ENCODE measurements around the gene DACH1. TPM values are rescaled to one million over a fixed set of nuclear protein-coding genes. Genes with fewer than 3 reads are reported as not detected.

Gene DACH1
- total RNA-seq, 1 experiment from 2014 or later, result 1.2 TPM

DNA sequence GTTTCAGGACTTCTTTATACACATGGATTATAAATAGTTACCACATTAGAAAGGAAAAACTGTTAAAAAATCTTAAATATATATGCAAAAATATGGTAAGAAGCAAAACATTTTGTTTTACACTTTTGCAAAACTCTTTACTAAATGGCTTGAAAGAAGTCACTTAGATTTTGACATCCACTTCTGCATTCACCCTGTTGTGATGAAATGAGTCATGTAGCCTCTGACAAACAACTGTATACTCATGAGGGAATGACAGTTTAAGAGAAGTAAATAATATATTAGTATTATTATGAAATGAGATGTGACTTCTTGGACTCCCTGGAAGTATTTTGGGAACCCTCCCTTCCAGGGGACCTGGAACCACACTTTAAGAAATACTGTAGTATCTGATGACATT is 275.6 kb downstream of the DACH1 start:
- no peaks in the 10 kb centered on the region for H3K27me3 Mint-ChIP-seq (ENCODE audit: insufficient read depth, unreplicated experiment)
- ChIA-PET CTCF (no interaction called here), POLR2A (no interaction called here)
- no TSS peak for BruUV-seq (replicated peaks)
- H3K4me1 ChIP-seq, result no peaks in the 10 kb centered on the region
- no peak overlapping the region for H3K27ac Mint-ChIP-seq (ENCODE audit: unreplicated experiment)
- H3K36me3 Mint-ChIP-seq (ENCODE audit: insufficient read depth, unreplicated experiment), result no peaks in the 10 kb centered on the region
- intact Hi-C loops (cut with micrococcal nuclease; ENCODE audit: unreplicated experiment), result no loop called here
- H3K4me1 Mint-ChIP-seq (ENCODE audit: low read depth, unreplicated experiment), result no peaks in the 10 kb centered on the region
- H3K36me3 ChIP-seq (ENCODE audit: control insufficient read depth, insufficient read depth, low read length), result no peaks in the 10 kb centered on the region
- no peak overlapping the region for H3K4me3 ChIP-seq (ENCODE audit: low read depth, low read length)
- H3K27me3 ChIP-seq (replicated peaks; ENCODE audit: control insufficient read depth, insufficient read depth, low read length), result no peaks in the 10 kb centered on the region
- DNase-seq, result no peak
- no peaks in the 10 kb centered on the region for H3K9me3 ChIP-seq
- H3K4me3 Mint-ChIP-seq (ENCODE audit: unreplicated experiment), result no peak overlapping the region
- H3K9me3 Mint-ChIP-seq (ENCODE audit: unreplicated experiment), result no peaks in the 10 kb centered on the region
- TF ChIP-seq, protein P1, sequence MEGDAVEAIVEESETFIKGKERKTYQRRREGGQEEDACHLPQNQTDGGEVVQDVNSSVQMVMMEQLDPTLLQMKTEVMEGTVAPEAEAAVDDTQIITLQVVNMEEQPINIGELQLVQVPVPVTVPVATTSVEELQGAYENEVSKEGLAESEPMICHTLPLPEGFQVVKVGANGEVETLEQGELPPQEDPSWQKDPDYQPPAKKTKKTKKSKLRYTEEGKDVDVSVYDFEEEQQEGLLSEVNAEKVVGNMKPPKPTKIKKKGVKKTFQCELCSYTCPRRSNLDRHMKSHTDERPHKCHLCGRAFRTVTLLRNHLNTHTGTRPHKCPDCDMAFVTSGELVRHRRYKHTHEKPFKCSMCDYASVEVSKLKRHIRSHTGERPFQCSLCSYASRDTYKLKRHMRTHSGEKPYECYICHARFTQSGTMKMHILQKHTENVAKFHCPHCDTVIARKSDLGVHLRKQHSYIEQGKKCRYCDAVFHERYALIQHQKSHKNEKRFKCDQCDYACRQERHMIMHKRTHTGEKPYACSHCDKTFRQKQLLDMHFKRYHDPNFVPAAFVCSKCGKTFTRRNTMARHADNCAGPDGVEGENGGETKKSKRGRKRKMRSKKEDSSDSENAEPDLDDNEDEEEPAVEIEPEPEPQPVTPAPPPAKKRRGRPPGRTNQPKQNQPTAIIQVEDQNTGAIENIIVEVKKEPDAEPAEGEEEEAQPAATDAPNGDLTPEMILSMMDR (IDR thresholded peaks at IDR 0.05; ENCODE audit: insufficient read depth in 1 of 2, low read depth in 1 of 2, low read length in 1 of 2, severe bottlenecking in 1 of 2, unreplicated experiment in 1 of 2), result no peak

DNA sequence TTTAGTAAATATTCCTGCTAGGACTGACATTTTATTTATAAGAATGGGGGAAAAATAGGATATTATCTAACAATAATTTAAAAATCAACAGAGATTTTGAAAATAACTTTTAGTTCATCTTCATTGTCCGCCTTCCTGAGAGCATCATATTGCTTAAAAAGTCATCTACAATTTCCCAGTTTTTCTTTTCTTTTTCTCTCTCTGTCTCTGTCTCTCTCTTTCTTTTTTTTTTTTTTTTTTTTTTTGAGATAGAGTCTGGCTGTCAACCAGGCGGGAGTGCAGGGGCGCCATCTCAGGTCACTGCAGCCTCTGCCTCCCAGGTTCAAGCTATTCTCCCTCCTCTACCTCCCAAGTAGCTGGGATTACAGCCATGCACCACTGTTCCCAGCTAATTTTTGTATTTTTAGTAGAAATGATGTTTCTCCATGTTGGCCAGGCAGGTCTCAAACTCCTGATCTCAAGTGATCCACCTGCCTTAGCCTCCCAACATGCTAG is 276.3 kb downstream of the DACH1 start:
- Mint-ChIP-seq H3K9me3 (ENCODE audit: unreplicated experiment) (no peaks in the 10 kb centered on the region), H3K27me3 (ENCODE audit: insufficient read depth, unreplicated experiment) (no peaks in the 10 kb centered on the region), H3K4me1 (ENCODE audit: low read depth, unreplicated experiment) (no peaks in the 10 kb centered on the region), H3K27ac (ENCODE audit: unreplicated experiment) (no peak overlapping the region), H3K36me3 (ENCODE audit: insufficient read depth, unreplicated experiment) (no peaks in the 10 kb centered on the region), H3K4me3 (ENCODE audit: unreplicated experiment) (no peak overlapping the region)
- ChIA-PET POLR2A (no interaction called here), CTCF (no interaction called here)
- H3K4me1 ChIP-seq, result no peaks in the 10 kb centered on the region
- no peaks in the 10 kb centered on the region for H3K36me3 ChIP-seq (ENCODE audit: control insufficient read depth, insufficient read depth, low read length)
- no peak for DNase-seq
- no peaks in the 10 kb centered on the region for H3K27me3 ChIP-seq (replicated peaks; ENCODE audit: control insufficient read depth, insufficient read depth, low read length)
- TF ChIP-seq, protein P1 (IDR thresholded peaks at IDR 0.05; ENCODE audit: insufficient read depth in 1 of 2, low read depth in 1 of 2, low read length in 1 of 2, severe bottlenecking in 1 of 2, unreplicated experiment in 1 of 2), result no peak
- intact Hi-C loops (cut with micrococcal nuclease; ENCODE audit: unreplicated experiment), result no loop called here
- no TSS peak for BruUV-seq (replicated peaks)
- no peaks in the 10 kb centered on the region for H3K9me3 ChIP-seq
- no peak overlapping the region for H3K4me3 ChIP-seq (ENCODE audit: low read depth, low read length)

DNA sequence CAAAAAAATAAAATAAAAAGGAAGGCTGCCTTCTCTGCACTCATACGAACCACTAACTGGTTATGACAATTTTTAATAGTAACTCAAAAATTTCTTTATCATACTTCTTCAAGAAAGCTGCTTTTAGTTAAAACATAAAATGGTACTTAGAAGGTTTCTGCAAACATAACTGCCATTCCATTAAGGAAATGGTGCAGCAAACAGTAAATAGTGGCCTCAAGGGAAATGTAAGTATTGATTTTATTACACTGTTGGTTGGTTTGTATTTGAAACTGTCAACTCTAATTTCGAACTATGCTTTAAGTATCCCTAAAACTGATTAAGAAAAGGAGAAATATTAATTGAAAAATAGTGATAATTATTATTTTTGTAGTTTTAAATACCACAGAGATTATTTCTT is 278.0 kb downstream of the DACH1 start:
- H3K4me1 Mint-ChIP-seq (ENCODE audit: low read depth, unreplicated experiment), result no peaks in the 10 kb centered on the region
- H3K27ac Mint-ChIP-seq (ENCODE audit: unreplicated experiment), result no peak overlapping the region
- Histone ChIP-seq H3K4me3 (ENCODE audit: low read depth, low read length) (no peak overlapping the region), H3K36me3 (ENCODE audit: control insufficient read depth, insufficient read depth, low read length) (no peaks in the 10 kb centered on the region), H3K4me1 (no peaks in the 10 kb centered on the region), H3K9me3 (no peaks in the 10 kb centered on the region), H3K27me3 (replicated peaks; ENCODE audit: control insufficient read depth, insufficient read depth, low read length) (no peaks in the 10 kb centered on the region)
- no peak overlapping the region for H3K4me3 Mint-ChIP-seq (ENCODE audit: unreplicated experiment)
- intact Hi-C loops (cut with micrococcal nuclease; ENCODE audit: unreplicated experiment), result no loop called here
- TF ChIP-seq, protein P1 (IDR thresholded peaks at IDR 0.05; ENCODE audit: insufficient read depth in 1 of 2, low read depth in 1 of 2, low read length in 1 of 2, severe bottlenecking in 1 of 2, unreplicated experiment in 1 of 2), result no peak
- POLR2A ChIA-PET, result no interaction called here
- CTCF ChIA-PET, result no interaction called here
- no TSS peak for BruUV-seq (replicated peaks)
- DNase-seq, result no peak
- no peaks in the 10 kb centered on the region for H3K36me3 Mint-ChIP-seq (ENCODE audit: insufficient read depth, unreplicated experiment)
- no peaks in the 10 kb centered on the region for H3K9me3 Mint-ChIP-seq (ENCODE audit: unreplicated experiment)
- no peaks in the 10 kb centered on the region for H3K27me3 Mint-ChIP-seq (ENCODE audit: insufficient read depth, unreplicated experiment)

All from Caco-2 (cell line).